K562 (cell line): ENCODE measurements around the gene VPS13D. TPM values are rescaled to one million over a fixed set of nuclear protein-coding genes. Genes with fewer than 3 reads are reported as not detected.

Experiments used
- GABPB1 ChIP-seq: sonication (generic); formaldehyde crosslinking; IDR thresholded peaks from 2 replicates; pipeline ENCODE4 v1.8.0; 2022; ENCODE audit warnings: mild to moderate bottlenecking, missing genetic modification reagents
- ILF3 ChIP-seq: fragments of 450-650 bp; IDR thresholded peaks from 2 replicates; pipeline ENCODE4 v1.6.1; 2018; ENCODE audit warnings: antibody characterized with exemption, mild to moderate bottlenecking, moderate library complexity, borderline replicate concordance
- RHOXF2B ChIP-seq: fragments of 250-450 bp; sonication (Bioruptor Pico); conservative IDR thresholded peaks from 2 replicates; pipeline ENCODE4 v1.5.1; 2021
- ZBTB40 ChIP-seq, 2 experiments: fragments of 450-650 bp in 1 of 2; sonication (generic) in 1 of 2; formaldehyde crosslinking in 1 of 2; IDR thresholded peaks; 2 replicates each; pipeline versions ENCODE4 v1.7.1 to v1.9.0; 2016 to 2022; ENCODE audit warnings: inconsistent platforms in 1 of 2, mild to moderate bottlenecking in 1 of 2, missing genetic modification reagents in 1 of 2
- ZBTB9 ChIP-seq: fragments of 450-650 bp; formaldehyde crosslinking; IDR thresholded peaks from 2 replicates; pipeline ENCODE4 v1.4.0; 2020; ENCODE audit warnings: mild to moderate bottlenecking, moderate library complexity
- polyA plus RNA-seq, 8 experiments: library from polyadenylated mRNA; depleted of rRNA in 4 of 8; stranded (reverse) in 5 of 8; unstranded in 3 of 8; fragments of >200 nt; fragmentation: Nextera tagmentation in 2 of 8; fragmentation: Illumina TruSeq in 1 of 8; extraction: Ambion mirVana in 2 of 8; extraction: Trizol in 1 of 8; gene quantifications; 2 replicates each; pipeline versions ENCODE4 v1.2.1 to v1.2.3, GENCODE V29; 2011 to 2014; ENCODE audit warnings: inconsistent platforms in 1 of 8, missing spikeins in 1 of 8
- total RNA-seq, 7 experiments: library from RNA; depleted of rRNA in 6 of 7; stranded (reverse); fragments of >200 nt in 6 of 7; fragmentation: Illumina TruSeq in 2 of 7; extraction: Trizol in 2 of 7; gene quantifications; 2 replicates each; pipeline versions ENCODE4 v1.2.1 to v1.2.3, GENCODE V29; 2011 to 2021; ENCODE audit warnings: low replicate concordance in 1 of 7
- TF ChIP-seq, protein P1 (sequence below): fragments of 450-650 bp; IDR thresholded peaks from 2 replicates; pipeline ENCODE4 v1.6.1; 2017; ENCODE audit warnings: antibody characterized with exemption, mild to moderate bottlenecking
- TF ChIP-seq, protein P2 (sequence below): IDR thresholded peaks from 2 replicates; pipeline ENCODE4 v1.6.1; 2011; ENCODE audit warnings: borderline replicate concordance, low read depth, mild to moderate bottlenecking, moderate library complexity, low read length; ENCODE audit not compliant: insufficient read depth, poor library complexity, severe bottlenecking

VPS13D gene
- total and polyA plus RNA-seq, 9 of the 15 experiments (the other 6 are each of a cell fraction or from before 2014, with no cell fraction given) = 6.1 to 51.5 (median 38.5) TPM

GRCh38 chr1:12447849-12448312 lies 218.1 kb downstream of the VPS13D start (continued):
- no peak for TF ChIP-seq ZBTB40 (IDR thresholded peaks at IDR 0.05)
- no peak for TF ChIP-seq ZBTB40 (CRISPR knock-in tag; IDR thresholded peaks at IDR 0.05)
- TF ChIP-seq, protein P1, sequence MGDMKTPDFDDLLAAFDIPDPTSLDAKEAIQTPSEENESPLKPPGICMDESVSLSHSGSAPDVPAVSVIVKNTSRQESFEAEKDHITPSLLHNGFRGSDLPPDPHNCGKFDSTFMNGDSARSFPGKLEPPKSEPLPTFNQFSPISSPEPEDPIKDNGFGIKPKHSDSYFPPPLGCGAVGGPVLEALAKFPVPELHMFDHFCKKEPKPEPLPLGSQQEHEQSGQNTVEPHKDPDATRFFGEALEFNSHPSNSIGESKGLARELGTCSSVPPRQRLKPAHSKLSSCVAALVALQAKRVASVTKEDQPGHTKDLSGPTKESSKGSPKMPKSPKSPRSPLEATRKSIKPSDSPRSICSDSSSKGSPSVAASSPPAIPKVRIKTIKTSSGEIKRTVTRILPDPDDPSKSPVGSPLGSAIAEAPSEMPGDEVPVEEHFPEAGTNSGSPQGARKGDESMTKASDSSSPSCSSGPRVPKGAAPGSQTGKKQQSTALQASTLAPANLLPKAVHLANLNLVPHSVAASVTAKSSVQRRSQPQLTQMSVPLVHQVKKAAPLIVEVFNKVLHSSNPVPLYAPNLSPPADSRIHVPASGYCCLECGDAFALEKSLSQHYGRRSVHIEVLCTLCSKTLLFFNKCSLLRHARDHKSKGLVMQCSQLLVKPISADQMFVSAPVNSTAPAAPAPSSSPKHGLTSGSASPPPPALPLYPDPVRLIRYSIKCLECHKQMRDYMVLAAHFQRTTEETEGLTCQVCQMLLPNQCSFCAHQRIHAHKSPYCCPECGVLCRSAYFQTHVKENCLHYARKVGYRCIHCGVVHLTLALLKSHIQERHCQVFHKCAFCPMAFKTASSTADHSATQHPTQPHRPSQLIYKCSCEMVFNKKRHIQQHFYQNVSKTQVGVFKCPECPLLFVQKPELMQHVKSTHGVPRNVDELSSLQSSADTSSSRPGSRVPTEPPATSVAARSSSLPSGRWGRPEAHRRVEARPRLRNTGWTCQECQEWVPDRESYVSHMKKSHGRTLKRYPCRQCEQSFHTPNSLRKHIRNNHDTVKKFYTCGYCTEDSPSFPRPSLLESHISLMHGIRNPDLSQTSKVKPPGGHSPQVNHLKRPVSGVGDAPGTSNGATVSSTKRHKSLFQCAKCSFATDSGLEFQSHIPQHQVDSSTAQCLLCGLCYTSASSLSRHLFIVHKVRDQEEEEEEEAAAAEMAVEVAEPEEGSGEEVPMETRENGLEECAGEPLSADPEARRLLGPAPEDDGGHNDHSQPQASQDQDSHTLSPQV = peak; percentile 66
- no peak for TF ChIP-seq GABPB1 (CRISPR knock-in tag)
- TF ChIP-seq, protein P2, sequence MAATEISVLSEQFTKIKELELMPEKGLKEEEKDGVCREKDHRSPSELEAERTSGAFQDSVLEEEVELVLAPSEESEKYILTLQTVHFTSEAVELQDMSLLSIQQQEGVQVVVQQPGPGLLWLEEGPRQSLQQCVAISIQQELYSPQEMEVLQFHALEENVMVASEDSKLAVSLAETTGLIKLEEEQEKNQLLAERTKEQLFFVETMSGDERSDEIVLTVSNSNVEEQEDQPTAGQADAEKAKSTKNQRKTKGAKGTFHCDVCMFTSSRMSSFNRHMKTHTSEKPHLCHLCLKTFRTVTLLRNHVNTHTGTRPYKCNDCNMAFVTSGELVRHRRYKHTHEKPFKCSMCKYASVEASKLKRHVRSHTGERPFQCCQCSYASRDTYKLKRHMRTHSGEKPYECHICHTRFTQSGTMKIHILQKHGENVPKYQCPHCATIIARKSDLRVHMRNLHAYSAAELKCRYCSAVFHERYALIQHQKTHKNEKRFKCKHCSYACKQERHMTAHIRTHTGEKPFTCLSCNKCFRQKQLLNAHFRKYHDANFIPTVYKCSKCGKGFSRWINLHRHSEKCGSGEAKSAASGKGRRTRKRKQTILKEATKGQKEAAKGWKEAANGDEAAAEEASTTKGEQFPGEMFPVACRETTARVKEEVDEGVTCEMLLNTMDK = no peak
- TF ChIP-seq RHOXF2B (CRISPR knock-in tag) = peak; percentile 71; the same call in 1 of the 2 replicates
- no peak for TF ChIP-seq ILF3
- TF ChIP-seq ZBTB9 (CRISPR knock-in tag) = 0 out of 2 replicates have a peak, but pooled peaks have one; percentile 14
